Gastroesophageal sphincter (tissue), 4 donors: Measurements from ENCODE around the gene SYNDIG1. TPM values are rescaled to one million over a fixed set of nuclear protein-coding genes. Genes with fewer than 3 reads are reported as not detected.

Source experiments
- ATAC-seq: fragments of 150-250 bp; one replicate; pipeline ENCODE4 v1.9.1; 2016; ENCODE audit warnings: mild to moderate bottlenecking, moderate library complexity
- H3K27ac ChIP-seq, 4 donors: fragments of 200-600 bp; sonication (generic) in 3 of 4; 1 replicate in 3 of 4; 2 replicates in 1 of 4; pipeline ENCODE4 v1.5.1; 2016 to 2019
- H3K27me3 ChIP-seq: fragments of 200-600 bp; sonication (generic); one replicate; pipeline ENCODE4 v1.5.1; 2019
- H3K36me3 ChIP-seq, 2 donors: fragments of 200-600 bp; sonication (generic); one replicate each; pipeline ENCODE4 v1.5.1; 2019; ENCODE audit warnings: control low read depth in 1 of 2
- H3K4me1 ChIP-seq, 3 donors: fragments of 200-600 bp; sonication (generic); 1 replicate in 2 of 3; 2 replicates in 1 of 3; pipeline ENCODE4 v1.5.1; 2016 to 2019; ENCODE audit warnings: control low read depth in 2 of 3
- H3K4me3 ChIP-seq, 2 donors: fragments of 200-600 bp; sonication (generic); one replicate each; pipeline ENCODE4 v1.5.1; 2019; ENCODE audit warnings: mild to moderate bottlenecking in 1 of 2, moderate library complexity in 1 of 2
- H3K9me3 ChIP-seq, 3 donors: fragments of 200-600 bp; sonication (generic); one replicate each; pipeline ENCODE4 v1.5.1; 2017 to 2019; ENCODE audit warnings: control low read depth in 2 of 3
- CTCF ChIP-seq, 4 experiments: fragments of 200-600 bp in 2 of 4; fragments of 450-650 bp in 2 of 4; sonication (generic) in 1 of 4; IDR thresholded peaks; one replicate each; pipeline ENCODE4 v1.5.1; 2017 to 2019; ENCODE audit warnings: antibody characterized with exemption in 4 of 4, mild to moderate bottlenecking in 2 of 4, moderate library complexity in 2 of 4
- EP300 ChIP-seq: sonication (generic); formaldehyde crosslinking; IDR thresholded peaks from one replicate; pipeline ENCODE4 v1.6.1; 2017; ENCODE audit warnings: antibody characterized with exemption, mild to moderate bottlenecking
- POLR2A ChIP-seq, 2 donors: fragments of 450-650 bp; IDR thresholded peaks; one replicate each; pipeline ENCODE4 v1.6.1; 2017; ENCODE audit warnings: antibody characterized with exemption in 2 of 2, mild to moderate bottlenecking in 2 of 2, moderate library complexity in 1 of 2
- POLR2AphosphoS5 ChIP-seq: sonication (generic); formaldehyde crosslinking; IDR thresholded peaks from one replicate; pipeline ENCODE4 v1.6.1; 2017; ENCODE audit warnings: antibody characterized with exemption
- WGBS, 2 donors: methylation state at CpG; one replicate each; pipeline ENCODE4 v1.1.5; 2018; ENCODE audit warnings: low coverage in 1 of 2; 5-methylcytosine and 5-hydroxymethylcytosine counted together
- total RNA-seq, 4 donors: library from RNA; depleted of rRNA; stranded (reverse); fragments of >200 nt; gene quantifications; one replicate each; pipeline ENCODE4 v1.1.0, GENCODE V29; 2016

Gene SYNDIG1
- total RNA-seq, 4 donors from 2014 or later = 0.15 to 0.40 (median 0.16) TPM; not detected in 1

GRCh38 chr20:24584538-24585356 is 115.3 kb downstream of the SYNDIG1 start:
- no peaks in the 10 kb centered on the region for H3K4me1 ChIP-seq
- no peak overlapping the region for H3K4me3 ChIP-seq
- H3K27ac ChIP-seq = no peak overlapping the region
- TF ChIP-seq POLR2A (IDR thresholded peaks at IDR 0.05) (no peak), CTCF (IDR thresholded peaks at IDR 0.05) (no peak), EP300 (no peak), POLR2AphosphoS5 (no peak)
- no peaks in the 10 kb centered on the region for H3K9me3 ChIP-seq
- 72 to 86% methylated on average over 6 to 9 of the region's 26 CpGs for WGBS, 2 donors
- peaks cover 18% of the 10 kb centered on the region for H3K27me3 ChIP-seq
- H3K36me3 ChIP-seq = no peaks in the 10 kb centered on the region
- no peak for ATAC-seq

- ATAC-seq = no peak
- no peak overlapping the region for H3K4me3 ChIP-seq
- no CpG with 5 or more reads among the region's 10 CpGs for WGBS, 2 donors
- H3K36me3 ChIP-seq = no peaks in the 10 kb centered on the region
- no peaks in the 10 kb centered on the region for H3K4me1 ChIP-seq
- peaks cover 18% of the 10 kb centered on the region for H3K27me3 ChIP-seq
- H3K9me3 ChIP-seq = no peaks in the 10 kb centered on the region
- TF ChIP-seq CTCF (IDR thresholded peaks at IDR 0.05) (no peak), POLR2A (IDR thresholded peaks at IDR 0.05) (no peak), POLR2AphosphoS5 (no peak), EP300 (no peak)
- H3K27ac ChIP-seq = no peak overlapping the region
Measured at GRCh38 chr20:24585796-24586522, 116.5 kb downstream of the SYNDIG1 start.

- H3K4me1 ChIP-seq = no peaks in the 10 kb centered on the region
- peaks cover 18% of the 10 kb centered on the region for H3K27me3 ChIP-seq
- no peaks in the 10 kb centered on the region for H3K36me3 ChIP-seq
- H3K27ac ChIP-seq = no peak overlapping the region
- H3K9me3 ChIP-seq = no peaks in the 10 kb centered on the region
- no CpG with 5 or more reads among the region's 6 CpGs for WGBS, 2 donors
- TF ChIP-seq EP300 (no peak), POLR2AphosphoS5 (no peak), CTCF (IDR thresholded peaks at IDR 0.05) (no peak), POLR2A (IDR thresholded peaks at IDR 0.05) (no peak)
- H3K4me3 ChIP-seq = no peak overlapping the region
- ATAC-seq = no peak
Measured at GRCh38 chr20:24586523-24586840, 117.1 kb downstream of the SYNDIG1 start.

- H3K4me1 ChIP-seq = no peaks in the 10 kb centered on the region
- H3K9me3 ChIP-seq = no peaks in the 10 kb centered on the region
- H3K36me3 ChIP-seq = no peaks in the 10 kb centered on the region
- no peak overlapping the region for H3K27ac ChIP-seq
- TF ChIP-seq CTCF (IDR thresholded peaks at IDR 0.05) = no peak
- TF ChIP-seq EP300 = no peak
- TF ChIP-seq POLR2AphosphoS5 = no peak
- TF ChIP-seq POLR2A (IDR thresholded peaks at IDR 0.05) = no peak
- no peak overlapping the region for H3K4me3 ChIP-seq
- ATAC-seq = no peak
- 58 to 68% methylated on average over 4 to 7 of the region's 12 CpGs for WGBS, 2 donors
- H3K27me3 ChIP-seq = peaks cover 9% of the 10 kb centered on the region
Measured at GRCh38 chr20:24587384-24588046, 118.1 kb downstream of the SYNDIG1 start.
